HepG2 (cell line): ENCODE data around the gene RPTOR. TPM values are rescaled to one million over a fixed set of nuclear protein-coding genes. Genes with fewer than 3 reads are reported as not detected.

ENCODE experiments used
- ATAC-seq: fragments of 200-7000 bp; cut with Tn5 transposase; 3 replicates; pipeline ENCODE4 v1.9.1; 2020; ENCODE audit warnings: mild to moderate bottlenecking, moderate library complexity
- BruUV-seq: library from RNA; stranded (reverse); fragments of 400-500 nt; replicated peaks from 2 replicates; lab custom pipeline; 2021; lab: Mats Ljungman, UMichigan
- CTCF ChIA-PET: fragments of 300-600 bp; formaldehyde crosslinking; extraction: SDS; loops from one replicate; lab custom pipeline; 2021; ENCODE audit warnings: low total read pairs, inconsistent platforms, low intra/inter-chr PET ratio; lab: Yijun Ruan, JAX
- POLR2A ChIA-PET: fragments of 350-600 bp; sonication (Branson Sonifier 250); formaldehyde crosslinking; loops from one replicate; lab custom pipeline; 2020; ENCODE audit warnings: antibody characterized with exemption, inconsistent platforms; lab: Yijun Ruan, JAX
- DNase-seq: peaks from one replicate; pipeline ENCODE4 v3.0.0-alpha.2; 2015; ENCODE audit warnings: low spot score
- FAIRE-seq: peaks from 3 replicates; lab custom pipeline; 2011; peaks lifted over from hg19 to GRCh38; lab: Jason Lieb, UNC
- H2AFZ ChIP-seq: one replicate; pipeline ENCODE4 v1.6.1; 2011; ENCODE audit warnings: low read length, inconsistent platforms
- H3K27ac ChIP-seq: fragments of 300-600 bp; 3 replicates; pipeline ENCODE4 v1.8.0; 2011; ENCODE audit warnings: mixed run types, mild to moderate bottlenecking, mixed read lengths, low read length, inconsistent platforms; ENCODE audit not compliant: insufficient read depth; ENCODE audit errors: extremely low read length
- H3K27me3 ChIP-seq, 2 experiments: fragments of 200-600 bp in 1 of 2; 2 replicates in 1 of 2; 3 replicates in 1 of 2; pipeline versions ENCODE4 v1.6.0 to v1.8.0; 2011; ENCODE audit warnings: low read length in 2 of 2, mild to moderate bottlenecking in 2 of 2, moderate library complexity in 2 of 2, inconsistent platforms in 1 of 2; ENCODE audit not compliant: insufficient read depth in 2 of 2, control insufficient read depth in 1 of 2
- H3K36me3 ChIP-seq, 2 experiments: fragments of 200-600 bp in 1 of 2; replicated peaks in 1 of 2; 2 replicates in 1 of 2; 3 replicates in 1 of 2; pipeline versions ENCODE4 v1.5.1 to v1.8.0; 2011; ENCODE audit warnings: low read length in 2 of 2, inconsistent platforms in 1 of 2; ENCODE audit not compliant: insufficient read depth in 2 of 2, control insufficient read depth in 1 of 2
- H3K4me1 ChIP-seq: 2 replicates; pipeline ENCODE4 v1.5.1; 2012; ENCODE audit warnings: low read length, inconsistent platforms; ENCODE audit not compliant: insufficient read depth
- H3K4me2 ChIP-seq: 2 replicates; pipeline ENCODE4 v1.6.0; 2011; ENCODE audit warnings: low read depth, low read length, inconsistent platforms
- H3K4me3 ChIP-seq, 3 experiments: fragments of 200-600 bp in 1 of 3; sonication (generic), shearing (Covaris generic) in 1 of 3; replicated peaks in 1 of 3; 2 replicates each; pipeline ENCODE4 v1.5.1; 2011 to 2016; ENCODE audit warnings: low read length in 3 of 3, inconsistent platforms in 2 of 3, low read depth in 2 of 3, mild to moderate bottlenecking in 2 of 3, control low read depth in 1 of 3, mixed read lengths in 1 of 3; ENCODE audit not compliant: insufficient read depth in 1 of 3
- H3K79me2 ChIP-seq: one replicate; pipeline ENCODE4 v1.6.1; 2011; ENCODE audit warnings: low read length, inconsistent platforms; ENCODE audit not compliant: insufficient read depth
- H3K9ac ChIP-seq: 2 replicates; pipeline ENCODE4 v1.6.0; 2011; ENCODE audit warnings: mild to moderate bottlenecking, low read depth, low read length, inconsistent platforms; ENCODE audit not compliant: insufficient read depth
- H3K9me3 ChIP-seq: 2 replicates; pipeline ENCODE4 v1.5.1; 2012; ENCODE audit warnings: mild to moderate bottlenecking, low read length
- H4K20me1 ChIP-seq: 2 replicates; pipeline ENCODE4 v1.6.0; 2011; ENCODE audit warnings: inconsistent platforms, mild to moderate bottlenecking, low read length, moderate library complexity; ENCODE audit not compliant: insufficient read depth
- AGO2 ChIP-seq: fragments of 200-400 bp; formaldehyde crosslinking; optimal IDR thresholded peaks from 2 replicates; pipeline ENCODE3; 2017; ENCODE audit warnings: mild to moderate bottlenecking, low read depth, low read length, moderate library complexity
- EHMT2 ChIP-seq: fragments of 200-600 bp; sonication (generic); IDR thresholded peaks from 2 replicates; pipeline ENCODE4 v1.7.0; 2017; ENCODE audit warnings: antibody characterized with exemption, low read depth, low read length, borderline replicate concordance
- TBP ChIP-seq: sonication (generic); formaldehyde crosslinking; IDR thresholded peaks from 2 replicates; pipeline ENCODE4 v1.5.0; 2020; ENCODE audit warnings: missing genetic modification reagents
- TBX2 ChIP-seq: sonication (generic); formaldehyde crosslinking; IDR thresholded peaks from 2 replicates; pipeline ENCODE4 v1.5.0; 2020; ENCODE audit warnings: missing genetic modification reagents, mild to moderate bottlenecking, borderline replicate concordance
- ZNF768 ChIP-seq: sonication (generic); formaldehyde crosslinking; IDR thresholded peaks from 2 replicates; pipeline ENCODE4 v1.4.0; 2020; ENCODE audit warnings: missing genetic modification reagents
- WGBS: methylation state at CpG from one replicate; pipeline ENCODE4 v1.1.6; 2017; ENCODE audit warnings: low lambda C conversion rate; 5-methylcytosine and 5-hydroxymethylcytosine counted together
- in situ Hi-C: cut with HindIII; loops from 2 replicates; pipeline ENCODE4 v1.10.0; 2017; ENCODE audit warnings: low pct_unique_long_range_greater_than_20kb; ENCODE audit not compliant: extremely low pct_ligation_motif_present
- intact Hi-C: fragments of 100-400 bp; cut with micrococcal nuclease; formaldehyde crosslinking; loops from one replicate; pipeline ENCODE4 v1.10.0; 2022; ENCODE audit not compliant: unreplicated experiment
- polyA plus RNA-seq, 8 experiments: library from polyadenylated mRNA; depleted of rRNA in 3 of 8; stranded (reverse) in 7 of 8; unstranded in 1 of 8; fragments of >200 nt; fragmentation: Illumina TruSeq in 4 of 8; extraction: Trizol in 4 of 8; gene quantifications; 2 replicates each; pipeline versions ENCODE4 v1.2.1 to v1.2.3, GENCODE V29; 2011 to 2016; ENCODE audit warnings: low read depth in 4 of 8, missing spikeins in 1 of 8, mixed read lengths in 1 of 8; ENCODE audit not compliant: insufficient read depth in 1 of 8
- total RNA-seq, 5 experiments: library from RNA; depleted of rRNA; stranded (reverse); fragments of >200 nt; fragmentation: Illumina TruSeq; extraction: Trizol; gene quantifications; 2 replicates each; pipeline ENCODE4 v1.2.3, GENCODE V29; 2016; ENCODE audit warnings: low read depth in 1 of 5
- TF ChIP-seq, protein P1 (sequence below), 2 experiments: fragments of 450-650 bp in 1 of 2; sonication (generic) in 1 of 2; formaldehyde crosslinking; IDR thresholded peaks; 2 replicates each; pipeline versions ENCODE4 v1.5.0 to v1.8.0; 2020 to 2022; ENCODE audit warnings: mild to moderate bottlenecking in 1 of 2, missing genetic modification reagents in 1 of 2

The RPTOR gene
- total and polyA plus RNA-seq, 2 of the 13 experiments (the other 11 are each of a cell fraction or from before 2014, with no cell fraction given), result 6.6 to 25.3 TPM

DNA sequence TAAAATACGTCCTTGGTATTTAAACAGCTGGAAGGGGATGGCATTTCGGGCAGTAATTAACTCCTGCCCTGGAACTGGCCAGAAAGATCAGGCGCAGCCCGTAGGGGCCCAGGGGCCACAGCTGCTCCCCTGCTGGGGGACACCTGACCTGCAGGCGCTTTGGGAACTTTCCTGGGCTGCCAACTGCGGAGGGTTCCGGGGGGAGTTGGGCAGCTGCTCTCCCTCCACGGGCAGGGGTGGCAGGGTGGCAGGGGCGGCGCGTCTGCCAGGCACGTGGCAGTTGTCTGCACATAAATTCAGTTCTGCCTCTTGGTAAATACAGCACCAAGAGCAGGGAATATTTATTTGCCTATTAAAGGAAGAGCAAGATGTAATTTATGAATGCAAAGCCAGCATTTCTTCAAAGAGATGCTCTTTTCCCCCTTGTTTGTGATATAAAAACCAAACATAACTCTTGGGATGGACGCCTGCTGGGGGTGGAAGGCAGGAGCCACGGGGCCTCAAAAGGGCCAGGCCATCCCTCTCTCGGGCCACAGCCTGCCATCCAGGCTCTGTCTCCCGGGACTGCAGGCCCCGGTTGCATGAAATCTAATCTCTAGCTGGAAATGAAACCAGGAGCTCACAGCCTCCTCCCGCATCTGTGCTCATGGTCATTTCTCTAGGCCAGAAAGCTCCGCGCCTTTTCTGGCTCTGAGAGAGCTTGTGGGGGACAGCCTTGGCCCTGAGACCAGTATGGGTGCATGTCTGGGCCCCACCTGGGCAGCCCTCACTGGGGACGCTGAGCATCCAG is 417.1 kb downstream of the RPTOR start:
- Histone ChIP-seq H3K27me3 (no peaks in the 10 kb centered on the region), H4K20me1 (no peaks in the 10 kb centered on the region), H3K79me2 (no peaks in the 10 kb centered on the region), H3K9ac (no peak overlapping the region), H3K27ac (no peak overlapping the region), H3K4me3 (no peak overlapping the region), H3K4me2 (no peak overlapping the region), H2AFZ (no peak overlapping the region), H3K4me1 (no peaks in the 10 kb centered on the region), H3K9me3 (no peaks in the 10 kb centered on the region), H3K36me3 (peaks cover 9% of the 10 kb centered on the region in 2 experiments; a peak in 3 of 5 replicates)
- peak; percentile 31 for TF ChIP-seq AGO2
- peak; percentile 1; the same call in 1 of the 2 replicates for TF ChIP-seq ZNF768 (CRISPR knock-in tag)
- TF ChIP-seq TBX2 (CRISPR knock-in tag), result no peak
- no peak for TF ChIP-seq EHMT2
- TF ChIP-seq TBP (CRISPR knock-in tag), result no peak
- TF ChIP-seq, protein P1, sequence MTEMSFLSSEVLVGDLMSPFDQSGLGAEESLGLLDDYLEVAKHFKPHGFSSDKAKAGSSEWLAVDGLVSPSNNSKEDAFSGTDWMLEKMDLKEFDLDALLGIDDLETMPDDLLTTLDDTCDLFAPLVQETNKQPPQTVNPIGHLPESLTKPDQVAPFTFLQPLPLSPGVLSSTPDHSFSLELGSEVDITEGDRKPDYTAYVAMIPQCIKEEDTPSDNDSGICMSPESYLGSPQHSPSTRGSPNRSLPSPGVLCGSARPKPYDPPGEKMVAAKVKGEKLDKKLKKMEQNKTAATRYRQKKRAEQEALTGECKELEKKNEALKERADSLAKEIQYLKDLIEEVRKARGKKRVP (CRISPR knock-in tag; IDR thresholded peaks at IDR 0.05), result no peak
- DNase-seq, result no peak
- no TSS peak for BruUV-seq
- POLR2A ChIA-PET, result no interaction called here
- intact Hi-C loops (no loop called here), in situ Hi-C loops (no loop called here)
- CTCF ChIA-PET, result no interaction called here
- no peak for ATAC-seq
- no peak for FAIRE-seq
- WGBS, result 93% methylated on average over 19 of the region's 21 CpGs
